HL-60/S4 treated with retinoic acid at 250 ng/mL for 4 days and 3 days (cell line): ENCODE measurements around the gene MRPL32.

Experiments
- in situ Hi-C: fragments of 300-500 bp; cut with MboI; formaldehyde crosslinking; loops from 2 replicates; pipeline ENCODE4 v1.7.0; 2022; ENCODE audit warnings: low sequenced_read_pairs

Gene MRPL32

GRCh38 chr7:42925630-42926029, 6.5 kb upstream of the MRPL32 start:
- in situ Hi-C loops, result no loop called here

- in situ Hi-C loops, result no loop called here
Observed at GRCh38 chr7:42926204-42926603, 6.0 kb upstream of the MRPL32 start.

GRCh38 chr7:42928754-42929153, 3.4 kb upstream of the MRPL32 start:
- in situ Hi-C loops, result no loop called here

- in situ Hi-C loops, result no loop called here
Observed at GRCh38 chr7:42929449-42929848, 2.7 kb upstream of the MRPL32 start.

GRCh38 chr7:42930889-42931288, 1.3 kb upstream of the MRPL32 start:
- in situ Hi-C loops, result no loop called here

GRCh38 chr7:42931447-42931833, 736 bp upstream of the MRPL32 start:
- in situ Hi-C loops, result no loop called here

GRCh38 chr7:42932811-42933591, 825 bp downstream of the MRPL32 start:
- in situ Hi-C loops, result no loop called here

- in situ Hi-C loops, result no loop called here
Observed at GRCh38 chr7:42934291-42934690, 2.1 kb downstream of the MRPL32 start.

- in situ Hi-C loops, result no loop called here
Observed at GRCh38 chr7:42935861-42936260, 3.7 kb downstream of the MRPL32 start.

GRCh38 chr7:42939457-42940240, 7.5 kb downstream of the MRPL32 start:
- in situ Hi-C loops, result no loop called here

- in situ Hi-C loops, result no loop called here
Observed at GRCh38 chr7:42940985-42941847, 9.0 kb downstream of the MRPL32 start.

GRCh38 chr7:42945821-42946626, 13.8 kb downstream of the MRPL32 start:
- in situ Hi-C loops, result no loop called here

GRCh38 chr7:42946627-42946950, 14.4 kb downstream of the MRPL32 start:
- in situ Hi-C loops, result no loop called here

GRCh38 chr7:42947521-42947920, 15.3 kb downstream of the MRPL32 start:
- in situ Hi-C loops, result no loop called here

- in situ Hi-C loops, result loop anchor here (25.0 kb wide), 1 partner anchor 887 kb away; no protein-coding TSS in a partner anchor
Observed at GRCh38 chr7:42950417-42950816, 18.2 kb downstream of the MRPL32 start.

- in situ Hi-C loops, result loop anchor here (25.0 kb wide), 1 partner anchor 885 kb away; no protein-coding TSS in a partner anchor
Observed at GRCh38 chr7:42952328-42952727, 20.2 kb downstream of the MRPL32 start.

- in situ Hi-C loops, result loop anchor here (25.0 kb wide), 1 partner anchor 883 kb away; no protein-coding TSS in a partner anchor
Observed at GRCh38 chr7:42953994-42954393, 21.8 kb downstream of the MRPL32 start.

GRCh38 chr7:42956062-42956461, 23.9 kb downstream of the MRPL32 start:
- in situ Hi-C loops, result loop anchor here (25.0 kb wide), 1 partner anchor 881 kb away; no protein-coding TSS in a partner anchor

- in situ Hi-C loops, result loop anchor here (25.0 kb wide), 1 partner anchor 878 kb away; no protein-coding TSS in a partner anchor
Observed at GRCh38 chr7:42959549-42959948, 27.4 kb downstream of the MRPL32 start.

- in situ Hi-C loops, result loop anchor here (25.0 kb wide), 1 partner anchor 877 kb away; no protein-coding TSS in a partner anchor
Observed at GRCh38 chr7:42960762-42961161, 28.6 kb downstream of the MRPL32 start.
